Coronary artery (tissue), 2 donors: ENCODE results near the gene BPIFB4.

Source experiments
- DNase-seq: peaks from one replicate; pipeline ENCODE4 v3.0.0-alpha.2; 2017; ENCODE audit warnings: low spot score
- H3K27ac ChIP-seq, 2 donors: fragments of 200-600 bp; sonication (generic); one replicate each; pipeline ENCODE4 v1.5.1; 2016 to 2019
- H3K4me3 ChIP-seq: fragments of 200-600 bp; sonication (generic); 2 replicates; pipeline ENCODE4 v1.5.1; 2016; ENCODE audit warnings: mild to moderate bottlenecking, moderate library complexity
- CTCF ChIP-seq: fragments of 200-600 bp; sonication (generic); IDR thresholded peaks from one replicate; pipeline ENCODE4 v1.5.1; 2019; ENCODE audit warnings: antibody characterized with exemption

The BPIFB4 gene

GRCh38 chr20:33072813-33073212 lies 6.6 kb upstream of the BPIFB4 start:
- H3K4me3 ChIP-seq, result no peak overlapping the region
- no peak for TF ChIP-seq CTCF
- DNase-seq, result no peak
- H3K27ac ChIP-seq, result no peak overlapping the region

GRCh38 chr20:33074675-33075074 lies 4.8 kb upstream of the BPIFB4 start:
- no peak for DNase-seq
- no peak for TF ChIP-seq CTCF
- Histone ChIP-seq H3K4me3 (no peak overlapping the region), H3K27ac (no peak overlapping the region)

- TF ChIP-seq CTCF, result no peak
- no peak overlapping the region for H3K27ac ChIP-seq
- no peak for DNase-seq
Observed at GRCh38 chr20:33075281-33075680, 4.2 kb upstream of the BPIFB4 start.

GRCh38 chr20:33076662-33077372 lies 2.6 kb upstream of the BPIFB4 start:
- no peak for DNase-seq
- TF ChIP-seq CTCF, result no peak
- Histone ChIP-seq H3K4me3 (no peak overlapping the region), H3K27ac (no peak overlapping the region)

More at GRCh38 chr20:33075281-33075680, 4.2 kb upstream of the BPIFB4 start:
- H3K4me3 ChIP-seq, result no peak overlapping the region

- Histone ChIP-seq H3K4me3 (no peak overlapping the region), H3K27ac (no peak overlapping the region)
- TF ChIP-seq CTCF, result no peak
- DNase-seq, result no peak
Observed at GRCh38 chr20:33081411-33082154, 2.1 kb downstream of the BPIFB4 start.

GRCh38 chr20:33082546-33082945 lies 3.1 kb downstream of the BPIFB4 start:
- TF ChIP-seq CTCF, result no peak
- Histone ChIP-seq H3K4me3 (no peak overlapping the region), H3K27ac (no peak overlapping the region)
- DNase-seq, result no peak
